Measurements from ENCODE around the gene HLA-DRB5. TPM values are rescaled to one million over a fixed set of nuclear protein-coding genes. Genes with fewer than 3 reads are reported as not detected.
"Not testable (repeated sequence)": the region's sequence is repeated elsewhere in the genome, so short reads cannot be mapped to it uniquely, and the experiment has no call there.

Gene HLA-DRB5
- not detected in 2 replicates for total RNA-seq

- DNase-seq (ENCODE audit: low read depth, low spot score) = no peak
Measured at GRCh38 chr6:32529697-32530430, at the start of gene HLA-DRB5. Gene HLA-DRB5, minus strand, starts transcription at chr6:32530287. Its CDS starts 63 bp downstream, at chr6:32530224.

- no peak for DNase-seq (ENCODE audit: low read depth, low spot score)
Measured at GRCh38 chr6:32578962-32579361, 48.9 kb upstream of the HLA-DRB5 start.

- DNase-seq (ENCODE audit: low read depth, low spot score) = not testable (repeated sequence)
Measured at GRCh38 chr6:32577493-32577892, 47.4 kb upstream of the HLA-DRB5 start.

- DNase-seq (ENCODE audit: low read depth, low spot score) = no peak
Measured at GRCh38 chr6:32576250-32576649, 46.2 kb upstream of the HLA-DRB5 start.

GRCh38 chr6:32570363-32570905 lies 40.3 kb upstream of the HLA-DRB5 start:
- DNase-seq (ENCODE audit: low read depth, low spot score) = no peak

- no peak for DNase-seq (ENCODE audit: low read depth, low spot score)
Measured at GRCh38 chr6:32568561-32568960, 38.5 kb upstream of the HLA-DRB5 start.

- DNase-seq (ENCODE audit: low read depth, low spot score) = no peak
Measured at GRCh38 chr6:32566957-32567356, 36.9 kb upstream of the HLA-DRB5 start.

GRCh38 chr6:32565511-32565910 lies 35.4 kb upstream of the HLA-DRB5 start:
- no peak for DNase-seq (ENCODE audit: low read depth, low spot score)

GRCh38 chr6:32562940-32563339 lies 32.9 kb upstream of the HLA-DRB5 start:
- no peak for DNase-seq (ENCODE audit: low read depth, low spot score)

GRCh38 chr6:32559747-32560146 lies 29.7 kb upstream of the HLA-DRB5 start:
- DNase-seq (ENCODE audit: low read depth, low spot score) = no peak

GRCh38 chr6:32558426-32559057 lies 28.5 kb upstream of the HLA-DRB5 start:
- no peak for DNase-seq (ENCODE audit: low read depth, low spot score)

GRCh38 chr6:32554116-32554965 lies 24.3 kb upstream of the HLA-DRB5 start:
- DNase-seq (ENCODE audit: low read depth, low spot score) = no peak

GRCh38 chr6:32553037-32553742 lies 23.1 kb upstream of the HLA-DRB5 start:
- DNase-seq (ENCODE audit: low read depth, low spot score) = no peak

- peak; percentile 10 for DNase-seq (ENCODE audit: low read depth, low spot score)
Measured at GRCh38 chr6:32551410-32551809, 21.3 kb upstream of the HLA-DRB5 start.

- DNase-seq (ENCODE audit: low read depth, low spot score) = no peak
Measured at GRCh38 chr6:32539839-32540238, 9.8 kb upstream of the HLA-DRB5 start.

- DNase-seq (ENCODE audit: low read depth, low spot score) = not testable (repeated sequence)
Measured at GRCh38 chr6:32530431-32530793, 325 bp upstream of the HLA-DRB5 start.

- no peak for DNase-seq (ENCODE audit: low read depth, low spot score)
Measured at GRCh38 chr6:32522302-32523047, 7.6 kb downstream of the HLA-DRB5 start.

GRCh38 chr6:32519910-32520258 lies 10.2 kb downstream of the HLA-DRB5 start:
- no peak for DNase-seq (ENCODE audit: low read depth, low spot score)

GRCh38 chr6:32519118-32519909 lies 10.8 kb downstream of the HLA-DRB5 start:
- no peak for DNase-seq (ENCODE audit: low read depth, low spot score)

All from pulmonary artery endothelial cell (primary cell).